GF-D8 (cell line): Measurements from ENCODE around the gene SCN4A.

Source experiments
- DNase-seq: peaks from one replicate; lab custom pipeline; 2025; lab: John Stamatoyannopoulos, UW

The SCN4A gene

GRCh38 chr17:64001763-64002529 lies 29.2 kb upstream of the SCN4A start:
- no peak for DNase-seq

- DNase-seq, result no peak
Measured at GRCh38 chr17:64001091-64001579, 28.4 kb upstream of the SCN4A start.

GRCh38 chr17:63999680-64000531 lies 27.2 kb upstream of the SCN4A start:
- no peak for DNase-seq

- DNase-seq, result no peak
Measured at GRCh38 chr17:63998721-63999679, 26.3 kb upstream of the SCN4A start.

GRCh38 chr17:63998050-63998720 lies 25.5 kb upstream of the SCN4A start, which contains the start of gene PRR29:
Gene PRR29 (plus strand): TSS chr17:63998351. CDS start chr17:63998365, 14 bp downstream.
- no peak for DNase-seq

- DNase-seq, result no peak
Measured at GRCh38 chr17:63997341-63998048, 24.8 kb upstream of the SCN4A start.

- no peak for DNase-seq
Measured at GRCh38 chr17:63996430-63997182, 23.9 kb upstream of the SCN4A start.

GRCh38 chr17:63995626-63996025 lies 22.9 kb upstream of the SCN4A start:
- DNase-seq, result no peak

GRCh38 chr17:63993368-63993985 lies 20.8 kb upstream of the SCN4A start:
- no peak for DNase-seq

- no peak for DNase-seq
Measured at GRCh38 chr17:63991611-63992010, 18.9 kb upstream of the SCN4A start.

- no peak for DNase-seq
Measured at GRCh38 chr17:63989622-63990345, 17.1 kb upstream of the SCN4A start.

- DNase-seq, result no peak
Measured at GRCh38 chr17:63988741-63989621, 16.3 kb upstream of the SCN4A start.

- DNase-seq, result no peak
Measured at GRCh38 chr17:63988127-63988478, 15.4 kb upstream of the SCN4A start.

GRCh38 chr17:63987221-63988126 lies 14.8 kb upstream of the SCN4A start:
- no peak for DNase-seq

- DNase-seq, result no peak
Measured at GRCh38 chr17:63986821-63987220, 14.1 kb upstream of the SCN4A start.

GRCh38 chr17:63985387-63986140 lies 12.8 kb upstream of the SCN4A start:
- no peak for DNase-seq
